CD4-positive, CD25-positive, alpha-beta regulatory T cell (primary cell): ENCODE measurements around the gene POM121L2. TPM values are rescaled to one million over a fixed set of nuclear protein-coding genes. Genes with fewer than 3 reads are reported as not detected.

ENCODE experiments used
- ATAC-seq, 2 donors: fragments of 150-1000 bp; cut with Tn5 transposase; one replicate each; pipeline ENCODE4 v1.10.0; 2021; ENCODE audit warnings: low read depth in 2 of 2, moderate number of reproducible peaks in 2 of 2, moderate library complexity in 1 of 2
- DNase-seq, 3 donors: peaks; one replicate each; pipeline versions ENCODE4 v3.0.0 to v3.0.0-alpha.2; 2012 to 2022; ENCODE audit warnings: mixed read lengths in 1 of 3
- H3K27ac ChIP-seq: one replicate; pipeline ENCODE4 v1.7.0; 2013; ENCODE audit warnings: mild to moderate bottlenecking, low read length; ENCODE audit not compliant: insufficient read depth, poor library complexity, severe bottlenecking
- H3K27me3 ChIP-seq: one replicate; pipeline ENCODE4 v1.7.0; 2013; ENCODE audit warnings: low read length; ENCODE audit not compliant: control insufficient read depth, insufficient read depth
- H3K36me3 ChIP-seq: one replicate; pipeline ENCODE4 v1.7.0; 2013; ENCODE audit warnings: mild to moderate bottlenecking, low read length, moderate library complexity; ENCODE audit not compliant: control insufficient read depth, insufficient read depth
- H3K4me1 ChIP-seq: 2 replicates; pipeline ENCODE4 v1.7.0; 2013; ENCODE audit warnings: mild to moderate bottlenecking, low read length; ENCODE audit not compliant: insufficient read depth, control insufficient read depth, poor library complexity, severe bottlenecking
- H3K4me3 ChIP-seq: one replicate; pipeline ENCODE4 v1.7.0; 2013; ENCODE audit warnings: low read depth, mild to moderate bottlenecking, low read length, moderate library complexity
- H3K9me3 ChIP-seq, 2 experiments: 1 replicate in 1 of 2; 2 replicates in 1 of 2; pipeline ENCODE4 v1.7.0; 2013; ENCODE audit warnings: low read length in 2 of 2, mild to moderate bottlenecking in 1 of 2, moderate library complexity in 1 of 2; ENCODE audit not compliant: control insufficient read depth in 2 of 2
- H3K27ac Mint-ChIP-seq, 3 donors: one replicate each; pipeline ENCODE4 v1.8.0; 2020 to 2022; ENCODE audit warnings: mild to moderate bottlenecking in 3 of 3, mixed read lengths in 3 of 3, moderate library complexity in 2 of 3
- H3K27me3 Mint-ChIP-seq: one replicate; pipeline ENCODE4 v1.8.0; 2022; ENCODE audit warnings: mild to moderate bottlenecking, mixed read lengths
- H3K36me3 Mint-ChIP-seq: one replicate; pipeline ENCODE4 v1.8.0; 2020; ENCODE audit warnings: mixed read lengths
- H3K4me1 Mint-ChIP-seq, 4 donors: one replicate each; pipeline ENCODE4 v1.8.0; 2020 to 2022; ENCODE audit warnings: mixed read lengths in 4 of 4, mild to moderate bottlenecking in 1 of 4
- H3K4me3 Mint-ChIP-seq, 4 donors: one replicate each; pipeline ENCODE4 v1.8.0; 2020 to 2022; ENCODE audit warnings: mild to moderate bottlenecking in 4 of 4, mixed read lengths in 4 of 4, moderate library complexity in 3 of 4
- H3K9me3 Mint-ChIP-seq, 7 donors: one replicate each; pipeline ENCODE4 v1.8.0; 2020 to 2022; ENCODE audit warnings: mixed read lengths in 7 of 7, mild to moderate bottlenecking in 3 of 7, moderate library complexity in 2 of 7
- polyA plus RNA-seq, 4 donors: library from polyadenylated mRNA; unstranded; fragments of 300-500 nt; fragmentation: Illumina TruSeq; gene quantifications; one replicate each; pipeline ENCODE4 v1.2.3, GENCODE V29; 2021
- total RNA-seq: library from RNA; stranded (reverse); gene quantifications from one replicate; pipeline ENCODE4 v1.2.3, GENCODE V29; 2022

Gene POM121L2
- total and polyA plus RNA-seq, 5 donors from 2014 or later = not detected

DNA sequence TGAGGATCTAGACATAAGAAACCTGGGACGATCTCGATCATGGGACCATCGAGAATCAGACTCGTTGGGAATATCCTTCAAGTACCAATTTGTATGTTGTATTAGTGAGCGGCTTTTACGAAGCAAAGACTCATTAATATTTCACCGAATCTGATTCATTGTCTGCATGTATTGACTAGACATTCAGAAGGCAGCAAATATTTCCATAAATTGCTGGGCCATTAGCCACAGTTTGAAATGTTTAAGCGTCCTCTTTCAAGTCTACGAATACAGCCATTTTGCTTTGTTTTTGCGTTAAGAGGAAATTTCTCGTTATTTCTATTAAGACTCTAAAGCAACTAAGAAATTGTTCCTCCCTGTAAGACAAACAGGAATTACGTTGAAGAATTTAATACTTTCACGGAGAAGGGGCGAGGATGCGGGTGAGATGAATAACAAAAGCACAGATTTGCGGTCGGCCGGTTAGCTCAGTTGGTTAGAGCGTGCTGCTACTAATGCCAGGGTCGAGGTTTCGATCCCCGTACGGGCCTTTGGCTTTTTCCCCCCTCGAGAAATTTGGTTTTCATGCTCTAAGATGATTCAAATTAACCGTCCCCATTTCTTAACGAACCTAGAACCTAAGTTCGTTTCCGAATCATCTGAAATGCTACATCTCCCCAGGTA, 18.5 kb downstream of the POM121L2 start:
- Mint-ChIP-seq H3K9me3 (peaks cover 8 to 56% (median 29%) of the 10 kb centered on the region in 7 donors), H3K27me3 (peaks cover 86% of the 10 kb centered on the region), H3K36me3 (peaks cover 12% of the 10 kb centered on the region), H3K4me1 (peaks cover 0 to 6% (median 4%) of the 10 kb centered on the region in 4 donors), H3K27ac (peak overlapping the region in 1 of 3 donors; percentile 71), H3K4me3 (peak overlapping the region in 3 of 4 donors; percentile 21 to 38 (median 26))
- Histone ChIP-seq H3K4me3 (no peak overlapping the region), H3K9me3 (peaks cover 50 to 57% of the 10 kb centered on the region in 2 experiments), H3K27ac (no peak overlapping the region), H3K36me3 (no peaks in the 10 kb centered on the region), H3K27me3 (peaks cover 77% of the 10 kb centered on the region), H3K4me1 (no peaks in the 10 kb centered on the region)
- DNase-seq = no peak
- ATAC-seq = no peak

- Mint-ChIP-seq H3K27ac (peak overlapping the region in 2 of 3 donors; percentile 7 to 66), H3K27me3 (peaks cover 88% of the 10 kb centered on the region), H3K4me3 (peak overlapping the region in 1 of 4 donors; percentile 28), H3K9me3 (peaks cover 6 to 57% (median 29%) of the 10 kb centered on the region in 7 donors), H3K36me3 (peaks cover 8% of the 10 kb centered on the region), H3K4me1 (peaks cover 0 to 4% (median 2%) of the 10 kb centered on the region in 4 donors)
- no peak overlapping the region for H3K4me3 ChIP-seq
- peaks cover 74% of the 10 kb centered on the region for H3K27me3 ChIP-seq
- H3K36me3 ChIP-seq = no peaks in the 10 kb centered on the region
- DNase-seq (no peak), ATAC-seq (no peak)
- peaks cover 45 to 62% of the 10 kb centered on the region in 2 experiments for H3K9me3 ChIP-seq
- H3K27ac ChIP-seq = no peak overlapping the region
- H3K4me1 ChIP-seq = no peaks in the 10 kb centered on the region
Observed at GRCh38 chr6:27290850-27291208, 21.2 kb downstream of the POM121L2 start.

DNA sequence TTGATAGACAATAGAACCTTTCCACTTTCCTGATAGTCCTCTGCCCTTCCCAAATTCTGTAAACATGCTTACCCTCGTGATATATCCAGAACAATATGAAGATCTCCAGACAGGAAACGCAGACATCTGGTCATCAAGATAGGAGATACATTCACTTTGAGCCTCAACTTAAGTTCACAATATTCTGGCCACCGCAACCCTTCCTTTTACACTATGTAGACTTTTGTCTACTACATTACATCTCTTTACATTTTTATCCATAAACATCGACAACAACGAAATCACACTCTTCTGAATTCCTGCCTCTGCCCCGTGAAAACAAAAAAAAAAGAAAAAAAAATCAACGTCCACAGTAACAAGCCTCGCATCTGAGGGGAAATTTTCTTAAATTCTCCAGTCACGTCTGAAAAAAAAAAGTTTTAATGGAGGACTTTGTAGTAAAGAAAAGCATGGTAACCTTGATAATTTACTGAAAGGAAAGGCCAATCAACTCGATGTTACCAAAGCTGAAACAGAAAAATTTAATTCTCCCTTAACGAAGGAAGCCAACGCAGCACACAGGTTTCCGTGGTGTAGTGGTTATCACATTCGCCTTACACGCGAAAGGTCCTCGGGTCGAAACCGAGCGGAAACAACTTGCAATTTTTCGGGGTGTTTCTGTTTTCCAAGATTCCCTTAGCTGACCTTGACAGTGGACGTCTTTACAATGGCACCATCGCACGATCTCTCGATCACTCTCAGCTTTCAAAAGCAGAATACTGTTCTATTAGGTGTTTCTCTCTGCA, 21.8 kb downstream of the POM121L2 start:
- Histone ChIP-seq H3K4me3 (no peak overlapping the region), H3K27me3 (peaks cover 69% of the 10 kb centered on the region), H3K4me1 (no peaks in the 10 kb centered on the region), H3K27ac (no peak overlapping the region), H3K9me3 (peaks cover 42 to 57% of the 10 kb centered on the region in 2 experiments), H3K36me3 (no peaks in the 10 kb centered on the region)
- Mint-ChIP-seq H3K4me3 (peak overlapping the region in 2 of 4 donors; percentile 11 to 28), H3K27me3 (peaks cover 88% of the 10 kb centered on the region), H3K27ac (peak overlapping the region in 2 of 3 donors; percentile 7 to 66), H3K4me1 (no peaks in the 10 kb centered on the region), H3K9me3 (peaks cover 5 to 56% (median 29%) of the 10 kb centered on the region in 7 donors), H3K36me3 (peaks cover 5% of the 10 kb centered on the region)
- no peak for DNase-seq
- ATAC-seq = no peak

DNA sequence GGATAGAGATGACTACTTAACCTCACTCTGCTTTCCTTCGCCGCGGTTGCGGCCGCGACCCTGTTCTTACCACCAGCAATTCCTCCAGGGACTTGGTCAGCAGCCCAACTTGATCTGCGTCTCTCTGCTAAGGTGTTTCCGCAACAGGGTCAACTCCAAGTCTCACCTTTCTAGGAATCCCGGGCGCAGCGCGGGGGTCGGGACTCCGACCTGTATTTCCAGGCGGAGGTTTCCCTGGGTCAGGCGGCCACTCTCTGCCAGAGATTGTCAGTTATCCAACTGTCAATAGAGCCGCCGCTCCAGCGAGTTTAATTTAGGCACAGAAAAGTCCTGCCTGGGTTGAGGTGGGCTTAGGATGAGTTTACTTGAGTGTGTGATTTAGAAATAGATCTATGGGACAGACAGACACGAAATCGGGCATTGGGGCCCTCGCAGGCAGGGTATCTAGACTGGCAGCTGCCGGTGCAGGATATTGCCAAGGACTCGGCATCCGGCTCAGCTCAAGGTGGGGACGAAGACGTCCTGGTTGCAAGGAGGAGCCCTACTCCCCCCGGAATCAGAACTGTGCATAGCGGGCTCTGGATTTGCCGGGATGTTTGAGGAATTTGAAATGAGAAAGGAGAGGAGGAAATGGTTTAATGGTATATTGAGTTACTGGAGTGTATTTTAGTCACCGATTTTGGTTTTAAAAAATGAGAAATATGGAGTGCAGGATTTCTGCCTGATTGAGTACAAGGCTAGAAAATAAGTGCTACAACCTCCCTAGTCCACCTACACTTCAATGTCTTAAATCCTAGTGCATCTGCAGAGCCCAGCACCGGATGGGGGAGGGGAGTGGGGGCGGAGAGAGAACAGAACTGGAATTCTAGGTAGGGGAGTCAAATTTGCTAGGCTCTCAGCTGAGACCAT, 23.7 kb downstream of the POM121L2 start:
- peaks cover 9 to 62% (median 32%) of the 10 kb centered on the region in 7 donors for H3K9me3 Mint-ChIP-seq
- no peak for ATAC-seq

GRCh38 chr6:27287751-27288135, 24.3 kb downstream of the POM121L2 start:
- no peaks in the 10 kb centered on the region for H3K36me3 ChIP-seq
- H3K4me3 Mint-ChIP-seq = peak overlapping the region in 2 of 4 donors; percentile 39 to 51
- DNase-seq (no peak), ATAC-seq (no peak)
- H3K9me3 ChIP-seq = peaks cover 39 to 59% of the 10 kb centered on the region in 2 experiments
- peaks cover 0 to 2% (median 0%) of the 10 kb centered on the region in 4 donors for H3K4me1 Mint-ChIP-seq
- H3K27ac Mint-ChIP-seq = no peak overlapping the region
- no peak overlapping the region for H3K4me3 ChIP-seq
- no peak overlapping the region for H3K27ac ChIP-seq
- no peaks in the 10 kb centered on the region for H3K4me1 ChIP-seq
- peaks cover 9 to 69% (median 38%) of the 10 kb centered on the region in 7 donors for H3K9me3 Mint-ChIP-seq
- H3K27me3 Mint-ChIP-seq = peaks cover 96% of the 10 kb centered on the region
- H3K27me3 ChIP-seq = peaks cover 66% of the 10 kb centered on the region
- H3K36me3 Mint-ChIP-seq = peaks cover 5% of the 10 kb centered on the region

More for the DNA sequence above, 23.7 kb downstream of the POM121L2 start:
- Mint-ChIP-seq H3K27me3 (peaks cover 95% of the 10 kb centered on the region), H3K4me3 (peak overlapping the region in 2 of 4 donors; percentile 39 to 63), H3K27ac (no peak overlapping the region), H3K4me1 (peaks cover 0 to 2% (median 0%) of the 10 kb centered on the region in 4 donors), H3K36me3 (peaks cover 5% of the 10 kb centered on the region)
- Histone ChIP-seq H3K36me3 (no peaks in the 10 kb centered on the region), H3K9me3 (peaks cover 39 to 59% of the 10 kb centered on the region in 2 experiments), H3K27ac (no peak overlapping the region), H3K4me1 (no peaks in the 10 kb centered on the region), H3K27me3 (peaks cover 63% of the 10 kb centered on the region), H3K4me3 (no peak overlapping the region)
- DNase-seq = no peak

DNA sequence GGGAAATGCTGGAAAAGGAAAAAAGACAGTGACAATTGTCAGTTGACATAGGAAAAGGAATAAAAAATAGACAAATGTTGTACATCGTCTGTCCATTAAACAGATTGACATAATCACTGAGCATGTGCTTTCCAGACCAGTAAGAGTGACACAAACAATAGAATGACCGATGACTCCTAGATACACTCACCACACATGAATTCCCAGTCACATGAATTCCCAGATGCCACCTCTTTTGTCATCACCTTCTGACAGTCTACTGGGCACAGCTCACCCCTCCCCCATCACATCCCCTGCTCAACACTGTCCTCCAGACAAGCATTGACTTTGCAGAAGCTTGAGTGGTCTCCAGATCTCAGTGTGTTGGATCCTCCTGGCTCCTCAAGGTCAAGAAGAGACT, 25.9 kb downstream of the POM121L2 start:
- ATAC-seq (no peak), DNase-seq (no peak)
- Mint-ChIP-seq H3K9me3 (peaks cover 8 to 65% (median 34%) of the 10 kb centered on the region in 7 donors), H3K4me1 (peaks cover 0 to 2% (median 0%) of the 10 kb centered on the region in 4 donors), H3K4me3 (no peak overlapping the region), H3K27me3 (peaks cover 97% of the 10 kb centered on the region), H3K27ac (peak overlapping the region in 1 of 3 donors; percentile 34), H3K36me3 (peaks cover 5% of the 10 kb centered on the region)
- Histone ChIP-seq H3K27me3 (peaks cover 65% of the 10 kb centered on the region), H3K4me1 (no peaks in the 10 kb centered on the region), H3K27ac (no peak overlapping the region), H3K4me3 (no peak overlapping the region), H3K36me3 (no peaks in the 10 kb centered on the region), H3K9me3 (peaks cover 35 to 51% of the 10 kb centered on the region in 2 experiments)

GRCh38 chr6:27283279-27283678, 28.8 kb downstream of the POM121L2 start:
- Mint-ChIP-seq H3K36me3 (no peaks in the 10 kb centered on the region), H3K4me1 (peaks cover 0 to 12% (median 2%) of the 10 kb centered on the region in 4 donors), H3K27me3 (peaks cover 95% of the 10 kb centered on the region), H3K27ac (peak overlapping the region; percentile 63 to 89 (median 86)), H3K9me3 (peaks cover 9 to 59% (median 24%) of the 10 kb centered on the region in 7 donors), H3K4me3 (peak overlapping the region in 2 of 4 donors; percentile 56 to 59)
- peaks cover 29 to 51% of the 10 kb centered on the region in 2 experiments for H3K9me3 ChIP-seq
- peaks cover 69% of the 10 kb centered on the region for H3K27me3 ChIP-seq
- ATAC-seq = no peak
- no peak for DNase-seq
- H3K27ac ChIP-seq = no peak overlapping the region
- H3K4me1 ChIP-seq = no peaks in the 10 kb centered on the region
- no peaks in the 10 kb centered on the region for H3K36me3 ChIP-seq
- H3K4me3 ChIP-seq = no peak overlapping the region
